Mucosa of descending colon (tissue), 3 donors: ENCODE results near the gene RAB3D. TPM values are rescaled to one million over a fixed set of nuclear protein-coding genes. Genes with fewer than 3 reads are reported as not detected.
A peak's percentile ranks its signal among the peaks of the same experiment; 100 is the strongest.

Experiments
- ATAC-seq: fragments of 200-7000 bp; cut with Tn5 transposase; one replicate; pipeline ENCODE4 v1.9.1; 2020; ENCODE audit warnings: mild to moderate bottlenecking, moderate library complexity
- DNase-seq, 3 donors: peaks; one replicate each; pipeline ENCODE4 v3.0.0-alpha.2; 2020
- H3K36me3 ChIP-seq: fragments of 200-600 bp; one replicate; pipeline ENCODE4 v1.8.0; 2021; ENCODE audit warnings: low read depth, mild to moderate bottlenecking
- H3K4me1 ChIP-seq: fragments of 200-600 bp; one replicate; pipeline ENCODE4 v1.8.0; 2021; ENCODE audit warnings: low read depth, mild to moderate bottlenecking
- H3K4me3 ChIP-seq: fragments of 200-600 bp; one replicate; pipeline ENCODE4 v1.8.0; 2021; ENCODE audit warnings: mild to moderate bottlenecking
- H3K9me3 ChIP-seq: fragments of 200-600 bp; one replicate; pipeline ENCODE4 v1.8.0; 2021; ENCODE audit warnings: mild to moderate bottlenecking
- CTCF ChIP-seq: fragments of 200-600 bp; IDR thresholded peaks from one replicate; pipeline ENCODE4 v1.8.0; 2022; ENCODE audit warnings: antibody characterized with exemption, mild to moderate bottlenecking
- intact Hi-C, 2 donors: fragments of 100-400 bp; cut with DNase I in 1 of 2; cut with micrococcal nuclease in 1 of 2; formaldehyde crosslinking; loops; one replicate each; pipeline versions ENCODE4 v1.11.0 to v1.11.1; 2022; cut with DNase I, micrococcal nuclease
- total RNA-seq, 3 donors: library from RNA; stranded (reverse); fragmentation: NEBNext Ultra II Directional in 2 of 3; extraction: Animal tissue kit (Norgen Biotek cat#: 25700) in 2 of 3; gene quantifications; one replicate each; pipeline versions ENCODE4 v1.2.1 to v1.2.4, GENCODE V29; 2021 to 2023
- donor health status: DM: no; HTN: no; CAD: no; lungs with moderate emphysema.
- donor health status: DM: no; HTN: no; CAD: no.
- donor health status: DM: no; HTN: yes; CAD: no.

Gene RAB3D
- total RNA-seq, 3 donors from 2014 or later: 21.0 to 34.9 (median 33.9) TPM

GRCh38 chr19:11274533-11275086 is 64.8 kb downstream of the RAB3D start:
- Histone ChIP-seq H3K9me3 (no peaks in the 10 kb centered on the region), H3K4me1 (no peaks in the 10 kb centered on the region), H3K36me3 (no peaks in the 10 kb centered on the region), H3K4me3 (no peak overlapping the region)
- DNase-seq: no peak
- intact Hi-C loops: no loop called here
- no peak for TF ChIP-seq CTCF
- no peak for ATAC-seq

GRCh38 chr19:11273989-11274388 is 65.5 kb downstream of the RAB3D start:
- Histone ChIP-seq H3K9me3 (no peaks in the 10 kb centered on the region), H3K36me3 (no peaks in the 10 kb centered on the region), H3K4me1 (no peaks in the 10 kb centered on the region), H3K4me3 (no peak overlapping the region)
- intact Hi-C loops: no loop called here
- ATAC-seq: no peak
- no peak for DNase-seq
- no peak for TF ChIP-seq CTCF

- intact Hi-C loops: no loop called here
- Histone ChIP-seq H3K4me1 (no peaks in the 10 kb centered on the region), H3K4me3 (no peak overlapping the region), H3K36me3 (no peaks in the 10 kb centered on the region), H3K9me3 (no peaks in the 10 kb centered on the region)
- no peak for TF ChIP-seq CTCF
- DNase-seq (no peak), ATAC-seq (peak; percentile 52)
Observed at GRCh38 chr19:11273296-11273695, 66.2 kb downstream of the RAB3D start.

Other genes with a start within 250 kb of the RAB3D start
- gene SPC24, start 183.9 kb downstream of the RAB3D start, total RNA-seq: 10 to 100 TPM in 1 of 3 donors, 1 to 10 TPM in 2; 2.8 to 15.8 (median 3.8) TPM
- 100 to 1,000 TPM in 1 of 3 donors, 10 to 100 TPM in 2; 28.0 to 562 (median 77.5) TPM for gene KANK2, start 142.1 kb downstream of the RAB3D start, total RNA-seq
- not detected for gene ANGPTL8, start 100.0 kb downstream of the RAB3D start, total RNA-seq
- 10 to 100 TPM; 62.4 to 94.7 (median 62.8) TPM for gene DOCK6, start 77.1 kb downstream of the RAB3D start, total RNA-seq
- not detected for gene TSPAN16, start 43.5 kb downstream of the RAB3D start, total RNA-seq
- gene TMEM205, start 6.6 kb upstream of the RAB3D start, total RNA-seq: 10 to 100 TPM; 37.3 to 61.8 (median 55.7) TPM
- 10 to 100 TPM; 27.4 to 40.5 (median 38.8) TPM for gene CCDC159, start 6.9 kb upstream of the RAB3D start, total RNA-seq
- gene PLPPR2, start 15.8 kb upstream of the RAB3D start, total RNA-seq: 10 to 100 TPM in 1 of 3 donors, 1 to 10 TPM in 2; 5.1 to 32.8 (median 7.4) TPM
- 1 to 10 TPM; 2.5 to 3.4 (median 3.3) TPM for gene SWSAP1, start 35.0 kb upstream of the RAB3D start, total RNA-seq
- 1 to 10 TPM; 2.8 to 4.7 (median 3.6) TPM for gene EPOR, start 44.7 kb upstream of the RAB3D start, total RNA-seq
- 10 to 100 TPM; 10.7 to 15.1 (median 11.0) TPM for gene RGL3, start 79.7 kb upstream of the RAB3D start, total RNA-seq
- under 1 TPM in 2 of 3 donors, not detected in 1; 0.14 to 0.28 TPM for gene ODAD3, start 95.5 kb upstream of the RAB3D start, total RNA-seq
- 100 to 1,000 TPM; 249 to 337 (median 302) TPM for gene PRKCSH, start 96.0 kb upstream of the RAB3D start, total RNA-seq
- gene ELAVL3, start 141.4 kb upstream of the RAB3D start, total RNA-seq: 1 to 10 TPM in 1 of 3 donors, under 1 TPM in 1, not detected in 1; 0.51 to 2.5 TPM
- gene ZNF653, start 166.2 kb upstream of the RAB3D start, total RNA-seq: 10 to 100 TPM; 10.4 to 13.5 (median 10.9) TPM
- gene ECSIT, start 189.5 kb upstream of the RAB3D start, total RNA-seq: 10 to 100 TPM; 57.9 to 69.6 (median 59.1) TPM
- gene CNN1, start 199.2 kb upstream of the RAB3D start, total RNA-seq: 1,000 to 10,000 TPM in 1 of 3 donors, 10 to 100 TPM in 2; 19.3 to 1,130 (median 71.6) TPM
- gene ELOF1, start 219.6 kb upstream of the RAB3D start, total RNA-seq: 10 to 100 TPM; 33.7 to 47.4 (median 42.6) TPM
- gene ACP5, start 238.0 kb upstream of the RAB3D start, total RNA-seq: 10 to 100 TPM; 24.3 to 35.1 (median 24.9) TPM